ENCODE measurements around the gene SPNS2. TPM values are rescaled to one million over a fixed set of nuclear protein-coding genes. Genes with fewer than 3 reads are reported as not detected.

The SPNS2 gene
- total RNA-seq, 1 experiment from 2014 or later: 33.8 TPM

- Histone ChIP-seq H3K79me2 (ENCODE audit: low read depth) (peaks cover 100% of the 10 kb centered on the region), H3K4me2 (0 out of 2 replicates have a peak overlapping the region, but pooled peaks have one; percentile 51), H3K9me3 (ENCODE audit: insufficient read depth, low read depth) (no peaks in the 10 kb centered on the region), H3K4me1 (replicated peaks; ENCODE audit: insufficient read depth) (peaks cover 66% of the 10 kb centered on the region), H2AFZ (no peak overlapping the region), H4K20me1 (ENCODE audit: insufficient read depth) (peaks cover 13% of the 10 kb centered on the region), H3K9me2 (ENCODE audit: insufficient read depth) (no peaks in the 10 kb centered on the region), H3K27ac (no peak overlapping the region), H3K27me3 (ENCODE audit: insufficient read depth, low read depth) (no peaks in the 10 kb centered on the region), H3K36me3 (ENCODE audit: low read depth) (peaks cover 10% of the 10 kb centered on the region; the same call in 1 of the 2 replicates), H3K4me3 (no peak overlapping the region), H3F3A (ENCODE audit: insufficient read depth, low read depth) (peaks cover 69% of the 10 kb centered on the region)
- intact Hi-C loops (cut with micrococcal nuclease; ENCODE audit: unreplicated experiment): no loop called here
- TF ChIP-seq, protein P1, sequence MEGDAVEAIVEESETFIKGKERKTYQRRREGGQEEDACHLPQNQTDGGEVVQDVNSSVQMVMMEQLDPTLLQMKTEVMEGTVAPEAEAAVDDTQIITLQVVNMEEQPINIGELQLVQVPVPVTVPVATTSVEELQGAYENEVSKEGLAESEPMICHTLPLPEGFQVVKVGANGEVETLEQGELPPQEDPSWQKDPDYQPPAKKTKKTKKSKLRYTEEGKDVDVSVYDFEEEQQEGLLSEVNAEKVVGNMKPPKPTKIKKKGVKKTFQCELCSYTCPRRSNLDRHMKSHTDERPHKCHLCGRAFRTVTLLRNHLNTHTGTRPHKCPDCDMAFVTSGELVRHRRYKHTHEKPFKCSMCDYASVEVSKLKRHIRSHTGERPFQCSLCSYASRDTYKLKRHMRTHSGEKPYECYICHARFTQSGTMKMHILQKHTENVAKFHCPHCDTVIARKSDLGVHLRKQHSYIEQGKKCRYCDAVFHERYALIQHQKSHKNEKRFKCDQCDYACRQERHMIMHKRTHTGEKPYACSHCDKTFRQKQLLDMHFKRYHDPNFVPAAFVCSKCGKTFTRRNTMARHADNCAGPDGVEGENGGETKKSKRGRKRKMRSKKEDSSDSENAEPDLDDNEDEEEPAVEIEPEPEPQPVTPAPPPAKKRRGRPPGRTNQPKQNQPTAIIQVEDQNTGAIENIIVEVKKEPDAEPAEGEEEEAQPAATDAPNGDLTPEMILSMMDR (conservative IDR thresholded peaks at IDR 0.05): no peak
- TF ChIP-seq EZH2 (IDR thresholded peaks at IDR 0.05; ENCODE audit: low read depth): no peak
- POLR2A ChIA-PET (ENCODE audit: unreplicated experiment): interaction anchor here (0.5 to 0.6 kb wide), 2 partner anchors 83 to 203 kb away, joined by 4 read pairs; no protein-coding TSS in a partner anchor
- DNase-seq: no peak
- no TSS peak for BruUV-seq (replicated peaks)
- CTCF ChIA-PET: no interaction called here
These were observed 8.2 kb downstream of the SPNS2 start for GRCh38 chr17:4506892-4507291.

- CTCF ChIA-PET: no interaction called here
- no peak overlapping the region for H3K27ac ChIP-seq
These were observed 8.9 kb downstream of the SPNS2 start for GRCh38 chr17:4507361-4508111.

GRCh38 chr17:4508207-4508606, 9.5 kb downstream of the SPNS2 start:
- CTCF ChIA-PET: no interaction called here
- BruUV-seq (replicated peaks): no TSS peak

More at GRCh38 chr17:4507361-4508111, 8.9 kb downstream of the SPNS2 start:
- intact Hi-C loops (cut with micrococcal nuclease; ENCODE audit: unreplicated experiment): no loop called here
- BruUV-seq (replicated peaks): no TSS peak
- peaks cover 100% of the 10 kb centered on the region for H3K79me2 ChIP-seq (ENCODE audit: low read depth)
- POLR2A ChIA-PET (ENCODE audit: unreplicated experiment): interaction anchor here (0.6 kb wide), 1 partner anchor 202 kb away, joined by 4 read pairs; no protein-coding TSS in a partner anchor
- no peak overlapping the region for H3K4me2 ChIP-seq
- peaks cover 72% of the 10 kb centered on the region for H3F3A ChIP-seq (ENCODE audit: insufficient read depth, low read depth)
- TF ChIP-seq, protein P1 (conservative IDR thresholded peaks at IDR 0.05): no peak
- TF ChIP-seq EZH2 (IDR thresholded peaks at IDR 0.05; ENCODE audit: low read depth): no peak
- H3K27me3 ChIP-seq (ENCODE audit: insufficient read depth, low read depth): no peaks in the 10 kb centered on the region
- DNase-seq: no peak
- peaks cover 68% of the 10 kb centered on the region for H3K4me1 ChIP-seq (replicated peaks; ENCODE audit: insufficient read depth)
- no peak overlapping the region for H3K4me3 ChIP-seq
- H2AFZ ChIP-seq: no peak overlapping the region
- no peaks in the 10 kb centered on the region for H3K9me3 ChIP-seq (ENCODE audit: insufficient read depth, low read depth)
- H4K20me1 ChIP-seq (ENCODE audit: insufficient read depth): peaks cover 13% of the 10 kb centered on the region
- peaks cover 10% of the 10 kb centered on the region; the same call in 1 of the 2 replicates for H3K36me3 ChIP-seq (ENCODE audit: low read depth)
- H3K9me2 ChIP-seq (ENCODE audit: insufficient read depth): no peaks in the 10 kb centered on the region

More at GRCh38 chr17:4508207-4508606, 9.5 kb downstream of the SPNS2 start:
- H3K9me3 ChIP-seq (ENCODE audit: insufficient read depth, low read depth): no peaks in the 10 kb centered on the region
- H3K27me3 ChIP-seq (ENCODE audit: insufficient read depth, low read depth): no peaks in the 10 kb centered on the region
- no peak for TF ChIP-seq EZH2 (IDR thresholded peaks at IDR 0.05; ENCODE audit: low read depth)
- POLR2A ChIA-PET (ENCODE audit: unreplicated experiment): no interaction called here
- no peak overlapping the region for H2AFZ ChIP-seq
- H3K36me3 ChIP-seq (ENCODE audit: low read depth): peaks cover 10% of the 10 kb centered on the region; the same call in 1 of the 2 replicates
- H3K4me1 ChIP-seq (replicated peaks; ENCODE audit: insufficient read depth): peaks cover 68% of the 10 kb centered on the region
- DNase-seq: no peak
- H3F3A ChIP-seq (ENCODE audit: insufficient read depth, low read depth): peaks cover 74% of the 10 kb centered on the region
- H3K9me2 ChIP-seq (ENCODE audit: insufficient read depth): no peaks in the 10 kb centered on the region
- H4K20me1 ChIP-seq (ENCODE audit: insufficient read depth): peaks cover 13% of the 10 kb centered on the region
- H3K27ac ChIP-seq: no peak overlapping the region
- H3K4me3 ChIP-seq: no peak overlapping the region
- peaks cover 94% of the 10 kb centered on the region for H3K79me2 ChIP-seq (ENCODE audit: low read depth)
- no peak overlapping the region for H3K4me2 ChIP-seq
- intact Hi-C loops (cut with micrococcal nuclease; ENCODE audit: unreplicated experiment): no loop called here

All from PC-9 (cell line).